Measurements from ENCODE around the gene NTN3.
"Not testable (repeated sequence)": the region's sequence is repeated elsewhere in the genome, so short reads cannot be mapped to it uniquely, and the experiment has no call there.

NTN3 gene

GRCh38 chr16:2429771-2430663 is 41.1 kb upstream of the NTN3 start:
- peak overlapping the region; percentile 89 for H3K9ac ChIP-seq (ENCODE audit: low read depth, low read length)
- peaks cover 19% of the 10 kb centered on the region for H3K36me3 ChIP-seq (ENCODE audit: insufficient read depth, low read length)
- peaks cover 23% of the 10 kb centered on the region for H3K4me1 ChIP-seq (ENCODE audit: control insufficient read depth, insufficient read depth, low read length)
- no peaks in the 10 kb centered on the region for H3K27me3 ChIP-seq (ENCODE audit: control insufficient read depth, insufficient read depth, low read length)
- peak overlapping the region; percentile 88 for H3K4me2 ChIP-seq (ENCODE audit: low read length)
- peak overlapping the region; percentile 98 for H3K4me3 ChIP-seq (ENCODE audit: low read length)
- no peaks in the 10 kb centered on the region for H3K9me3 ChIP-seq (replicated peaks; ENCODE audit: low read length)

- peaks cover 36% of the 10 kb centered on the region for H3K36me3 ChIP-seq (ENCODE audit: insufficient read depth, low read length)
- H3K4me3 ChIP-seq (ENCODE audit: low read length) = no peak overlapping the region
- H3K4me1 ChIP-seq (ENCODE audit: control insufficient read depth, insufficient read depth, low read length) = peaks cover 23% of the 10 kb centered on the region
These were observed 38.8 kb upstream of the NTN3 start for GRCh38 chr16:2432286-2432685.

GRCh38 chr16:2432801-2433505 is 38.1 kb upstream of the NTN3 start:
- Histone ChIP-seq H3K27me3 (ENCODE audit: control insufficient read depth, insufficient read depth, low read length) (no peaks in the 10 kb centered on the region), H3K9ac (ENCODE audit: low read depth, low read length) (no peak overlapping the region), H3K4me2 (ENCODE audit: low read length) (no peak overlapping the region), H3K4me3 (ENCODE audit: low read length) (no peak overlapping the region), H3K36me3 (ENCODE audit: insufficient read depth, low read length) (peaks cover 38% of the 10 kb centered on the region), H3K9me3 (replicated peaks; ENCODE audit: low read length) (no peaks in the 10 kb centered on the region), H3K4me1 (ENCODE audit: control insufficient read depth, insufficient read depth, low read length) (peaks cover 23% of the 10 kb centered on the region)

More at GRCh38 chr16:2432286-2432685, 38.8 kb upstream of the NTN3 start:
- H3K4me2 ChIP-seq (ENCODE audit: low read length) = no peak overlapping the region
- H3K27me3 ChIP-seq (ENCODE audit: control insufficient read depth, insufficient read depth, low read length) = no peaks in the 10 kb centered on the region
- no peaks in the 10 kb centered on the region for H3K9me3 ChIP-seq (replicated peaks; ENCODE audit: low read length)
- no peak overlapping the region for H3K9ac ChIP-seq (ENCODE audit: low read depth, low read length)

GRCh38 chr16:2435236-2435635 is 35.9 kb upstream of the NTN3 start:
- H3K9me3 ChIP-seq (replicated peaks; ENCODE audit: low read length); H3K4me2 ChIP-seq (ENCODE audit: low read length); H3K27me3 ChIP-seq (ENCODE audit: control insufficient read depth, insufficient read depth, low read length); H3K9ac ChIP-seq (ENCODE audit: low read depth, low read length); H3K4me3 ChIP-seq (ENCODE audit: low read length): not testable (repeated sequence)
- Histone ChIP-seq H3K36me3 (ENCODE audit: insufficient read depth, low read length) (peaks cover 53% of the 10 kb centered on the region), H3K4me1 (ENCODE audit: control insufficient read depth, insufficient read depth, low read length) (peaks cover 11% of the 10 kb centered on the region)

GRCh38 chr16:2436110-2436509 is 35.0 kb upstream of the NTN3 start:
- Histone ChIP-seq H3K4me1 (ENCODE audit: control insufficient read depth, insufficient read depth, low read length) (peaks cover 2% of the 10 kb centered on the region), H3K9me3 (replicated peaks; ENCODE audit: low read length) (no peaks in the 10 kb centered on the region), H3K27me3 (ENCODE audit: control insufficient read depth, insufficient read depth, low read length) (no peaks in the 10 kb centered on the region), H3K36me3 (ENCODE audit: insufficient read depth, low read length) (peaks cover 53% of the 10 kb centered on the region), H3K4me3 (ENCODE audit: low read length) (no peak overlapping the region), H3K9ac (ENCODE audit: low read depth, low read length) (no peak overlapping the region), H3K4me2 (ENCODE audit: low read length) (no peak overlapping the region)

- Histone ChIP-seq H3K4me1 (ENCODE audit: control insufficient read depth, insufficient read depth, low read length) (no peaks in the 10 kb centered on the region), H3K4me2 (ENCODE audit: low read length) (no peak overlapping the region), H3K27me3 (ENCODE audit: control insufficient read depth, insufficient read depth, low read length) (no peaks in the 10 kb centered on the region), H3K9me3 (replicated peaks; ENCODE audit: low read length) (no peaks in the 10 kb centered on the region), H3K36me3 (ENCODE audit: insufficient read depth, low read length) (peaks cover 49% of the 10 kb centered on the region), H3K4me3 (ENCODE audit: low read length) (no peak overlapping the region), H3K9ac (ENCODE audit: low read depth, low read length) (no peak overlapping the region)
These were observed 33.9 kb upstream of the NTN3 start for GRCh38 chr16:2437032-2437790.

GRCh38 chr16:2438121-2438520 is 33.0 kb upstream of the NTN3 start:
- Histone ChIP-seq H3K4me3 (ENCODE audit: low read length) (no peak overlapping the region), H3K4me2 (ENCODE audit: low read length) (no peak overlapping the region), H3K4me1 (ENCODE audit: control insufficient read depth, insufficient read depth, low read length) (no peaks in the 10 kb centered on the region), H3K27me3 (ENCODE audit: control insufficient read depth, insufficient read depth, low read length) (no peaks in the 10 kb centered on the region), H3K36me3 (ENCODE audit: insufficient read depth, low read length) (peaks cover 40% of the 10 kb centered on the region), H3K9me3 (replicated peaks; ENCODE audit: low read length) (no peaks in the 10 kb centered on the region), H3K9ac (ENCODE audit: low read depth, low read length) (no peak overlapping the region)

- Histone ChIP-seq H3K4me2 (ENCODE audit: low read length) (no peak overlapping the region), H3K36me3 (ENCODE audit: insufficient read depth, low read length) (peaks cover 42% of the 10 kb centered on the region), H3K4me3 (ENCODE audit: low read length) (no peak overlapping the region), H3K9ac (ENCODE audit: low read depth, low read length) (no peak overlapping the region), H3K4me1 (ENCODE audit: control insufficient read depth, insufficient read depth, low read length) (no peaks in the 10 kb centered on the region), H3K9me3 (replicated peaks; ENCODE audit: low read length) (no peaks in the 10 kb centered on the region), H3K27me3 (ENCODE audit: control insufficient read depth, insufficient read depth, low read length) (no peaks in the 10 kb centered on the region)
These were observed 31.5 kb upstream of the NTN3 start for GRCh38 chr16:2439598-2439997.

GRCh38 chr16:2441143-2441804 is 29.8 kb upstream of the NTN3 start:
- peaks cover 47% of the 10 kb centered on the region for H3K36me3 ChIP-seq (ENCODE audit: insufficient read depth, low read length)
- H3K4me1 ChIP-seq (ENCODE audit: control insufficient read depth, insufficient read depth, low read length) = not testable (repeated sequence)

GRCh38 chr16:2443555-2443954 is 27.5 kb upstream of the NTN3 start:
- H3K9me3 ChIP-seq (replicated peaks; ENCODE audit: low read length) = no peaks in the 10 kb centered on the region
- H3K9ac ChIP-seq (ENCODE audit: low read depth, low read length) = no peak overlapping the region
- peaks cover 4% of the 10 kb centered on the region for H3K4me1 ChIP-seq (ENCODE audit: control insufficient read depth, insufficient read depth, low read length)
- no peaks in the 10 kb centered on the region for H3K27me3 ChIP-seq (ENCODE audit: control insufficient read depth, insufficient read depth, low read length)
- H3K36me3 ChIP-seq (ENCODE audit: insufficient read depth, low read length) = peaks cover 45% of the 10 kb centered on the region
- H3K4me2 ChIP-seq (ENCODE audit: low read length) = no peak overlapping the region
- no peak overlapping the region for H3K4me3 ChIP-seq (ENCODE audit: low read length)

More at GRCh38 chr16:2441143-2441804, 29.8 kb upstream of the NTN3 start:
- H3K4me2 ChIP-seq (ENCODE audit: low read length); H3K4me3 ChIP-seq (ENCODE audit: low read length); H3K9ac ChIP-seq (ENCODE audit: low read depth, low read length); H3K27me3 ChIP-seq (ENCODE audit: control insufficient read depth, insufficient read depth, low read length); H3K9me3 ChIP-seq (replicated peaks; ENCODE audit: low read length): not testable (repeated sequence)

All from skeletal muscle satellite cell (primary cell).